ENCODE measurements around the gene SYNDIG1.

DNA sequence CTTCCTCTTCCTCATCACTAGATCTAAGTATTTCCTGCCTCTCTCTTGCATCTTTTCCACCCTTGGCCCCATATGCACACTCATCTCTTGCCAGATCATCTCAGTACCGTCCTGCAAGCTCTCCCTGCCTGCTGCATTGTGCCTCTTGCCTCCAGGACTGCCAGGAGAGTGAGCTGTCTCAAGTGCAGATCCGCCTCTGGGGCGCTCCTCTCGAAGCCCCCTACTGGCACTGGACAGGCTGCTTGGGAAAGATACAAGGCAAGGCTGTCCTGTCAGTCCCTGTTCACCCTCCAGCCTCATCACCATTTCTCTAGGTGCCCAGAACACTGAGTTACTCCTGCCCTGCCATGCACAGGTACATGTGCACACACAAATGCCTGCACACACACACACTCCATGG is 10.2 kb downstream of the SYNDIG1 start:
- no peak for TF ChIP-seq POLR2A (IDR thresholded peaks at IDR 0.05)
- TF ChIP-seq, protein P1, sequence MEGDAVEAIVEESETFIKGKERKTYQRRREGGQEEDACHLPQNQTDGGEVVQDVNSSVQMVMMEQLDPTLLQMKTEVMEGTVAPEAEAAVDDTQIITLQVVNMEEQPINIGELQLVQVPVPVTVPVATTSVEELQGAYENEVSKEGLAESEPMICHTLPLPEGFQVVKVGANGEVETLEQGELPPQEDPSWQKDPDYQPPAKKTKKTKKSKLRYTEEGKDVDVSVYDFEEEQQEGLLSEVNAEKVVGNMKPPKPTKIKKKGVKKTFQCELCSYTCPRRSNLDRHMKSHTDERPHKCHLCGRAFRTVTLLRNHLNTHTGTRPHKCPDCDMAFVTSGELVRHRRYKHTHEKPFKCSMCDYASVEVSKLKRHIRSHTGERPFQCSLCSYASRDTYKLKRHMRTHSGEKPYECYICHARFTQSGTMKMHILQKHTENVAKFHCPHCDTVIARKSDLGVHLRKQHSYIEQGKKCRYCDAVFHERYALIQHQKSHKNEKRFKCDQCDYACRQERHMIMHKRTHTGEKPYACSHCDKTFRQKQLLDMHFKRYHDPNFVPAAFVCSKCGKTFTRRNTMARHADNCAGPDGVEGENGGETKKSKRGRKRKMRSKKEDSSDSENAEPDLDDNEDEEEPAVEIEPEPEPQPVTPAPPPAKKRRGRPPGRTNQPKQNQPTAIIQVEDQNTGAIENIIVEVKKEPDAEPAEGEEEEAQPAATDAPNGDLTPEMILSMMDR (IDR thresholded peaks at IDR 0.05): no peak
